DMS153 treated with DMSO at 0.1 percent for 48 hours (cell line): ENCODE data around the gene LRP5.

Experiments used
- DNase-seq: peaks from one replicate; lab custom pipeline; 2025; ENCODE audit not compliant: unreplicated experiment; lab: John Stamatoyannopoulos, UW

LRP5 gene

GRCh38 chr11:68497761-68498160 is 185.4 kb downstream of the LRP5 start:
- no peak for DNase-seq

- DNase-seq, result no peak
Measured at GRCh38 chr11:68498321-68498720, 185.9 kb downstream of the LRP5 start.
